Measurements from ENCODE around the gene TP53. TPM values are rescaled to one million over a fixed set of nuclear protein-coding genes. Genes with fewer than 3 reads are reported as not detected.
"Not testable (repeated sequence)": the region's sequence is repeated elsewhere in the genome, so short reads cannot be mapped to it uniquely, and the experiment has no call there.

The TP53 gene
- total and polyA plus RNA-seq, 5 donors from 2014 or later: 29.4 to 61.3 (median 34.7) TPM

GRCh38 chr17:7625749-7626148, 61.5 kb downstream of the TP53 start:
- H3K27me3 ChIP-seq (ENCODE audit: control insufficient read depth, insufficient read depth, low read length); H3K9me3 Mint-ChIP-seq; ATAC-seq (ENCODE audit: low read depth in 2 of 2); H3K27me3 Mint-ChIP-seq; H3K27ac ChIP-seq (ENCODE audit: insufficient read depth, low read length, poor library complexity, severe bottlenecking); H3K27ac Mint-ChIP-seq; H3K36me3 Mint-ChIP-seq; H3K36me3 ChIP-seq (ENCODE audit: control insufficient read depth, insufficient read depth, low read length); H3K9me3 ChIP-seq (ENCODE audit: control insufficient read depth in 2 of 2, low read length in 2 of 2); H3K4me3 ChIP-seq (ENCODE audit: low read depth, low read length); DNase-seq: not testable (repeated sequence)
- H3K4me1 Mint-ChIP-seq: peaks cover 0 to 19% (median 13%) of the 10 kb centered on the region in 4 donors
- H3K4me1 ChIP-seq (ENCODE audit: control insufficient read depth, insufficient read depth, low read length, poor library complexity, severe bottlenecking): peaks cover 17% of the 10 kb centered on the region
- H3K4me3 Mint-ChIP-seq: peak overlapping the region; percentile 41 to 93 (median 82)

DNA sequence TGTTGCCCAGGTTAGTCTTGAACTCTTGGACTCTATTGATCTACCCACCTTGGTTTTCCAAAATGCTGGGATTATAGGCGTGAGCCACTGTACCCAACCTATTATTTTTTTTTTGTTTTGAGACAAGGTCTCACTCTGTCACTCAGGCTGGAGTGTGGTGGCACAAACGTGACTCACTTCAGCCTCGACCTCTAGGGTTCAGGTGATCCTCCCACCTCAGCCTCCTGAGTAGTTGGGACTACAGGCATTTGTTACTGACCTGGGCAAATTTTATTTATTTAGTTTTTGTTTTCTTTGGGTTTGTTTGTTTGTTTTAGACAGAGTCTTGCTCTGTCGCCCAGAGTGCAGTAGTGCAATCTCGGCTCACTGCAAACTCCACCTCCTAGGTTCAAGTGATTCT, 63.6 kb downstream of the TP53 start:
- Histone ChIP-seq H3K4me1 (ENCODE audit: control insufficient read depth, insufficient read depth, low read length, poor library complexity, severe bottlenecking) (peaks cover 17% of the 10 kb centered on the region), H3K36me3 (ENCODE audit: control insufficient read depth, insufficient read depth, low read length) (no peaks in the 10 kb centered on the region), H3K27me3 (ENCODE audit: control insufficient read depth, insufficient read depth, low read length) (no peaks in the 10 kb centered on the region), H3K9me3 (ENCODE audit: control insufficient read depth in 2 of 2, low read length in 2 of 2) (no peaks in the 10 kb centered on the region), H3K4me3 (ENCODE audit: low read depth, low read length) (no peak overlapping the region), H3K27ac (ENCODE audit: insufficient read depth, low read length, poor library complexity, severe bottlenecking) (no peak overlapping the region)
- DNase-seq: no peak
- Mint-ChIP-seq H3K36me3 (no peaks in the 10 kb centered on the region), H3K4me1 (peaks cover 0 to 16% (median 13%) of the 10 kb centered on the region in 4 donors), H3K4me3 (peak overlapping the region in 1 of 4 donors; percentile 63), H3K27me3 (no peaks in the 10 kb centered on the region), H3K9me3 (no peaks in the 10 kb centered on the region), H3K27ac (no peak overlapping the region)
- no peak for ATAC-seq (ENCODE audit: low read depth in 2 of 2)

GRCh38 chr17:7620835-7621234, 66.5 kb downstream of the TP53 start:
- no peaks in the 10 kb centered on the region for H3K4me1 ChIP-seq (ENCODE audit: control insufficient read depth, insufficient read depth, low read length, poor library complexity, severe bottlenecking)
- no peak for ATAC-seq (ENCODE audit: low read depth in 2 of 2)
- H3K4me1 Mint-ChIP-seq: no peaks in the 10 kb centered on the region
- no peaks in the 10 kb centered on the region for H3K9me3 ChIP-seq (ENCODE audit: control insufficient read depth in 2 of 2, low read length in 2 of 2)
- no peaks in the 10 kb centered on the region for H3K36me3 Mint-ChIP-seq
- no peak overlapping the region for H3K27ac ChIP-seq (ENCODE audit: insufficient read depth, low read length, poor library complexity, severe bottlenecking)
- H3K4me3 ChIP-seq (ENCODE audit: low read depth, low read length): no peak overlapping the region
- H3K27ac Mint-ChIP-seq: no peak overlapping the region
- no peak overlapping the region for H3K4me3 Mint-ChIP-seq
- H3K36me3 ChIP-seq (ENCODE audit: control insufficient read depth, insufficient read depth, low read length): no peaks in the 10 kb centered on the region
- no peaks in the 10 kb centered on the region for H3K27me3 ChIP-seq (ENCODE audit: control insufficient read depth, insufficient read depth, low read length)
- no peaks in the 10 kb centered on the region for H3K27me3 Mint-ChIP-seq
- DNase-seq: no peak
- H3K9me3 Mint-ChIP-seq: no peaks in the 10 kb centered on the region

DNA sequence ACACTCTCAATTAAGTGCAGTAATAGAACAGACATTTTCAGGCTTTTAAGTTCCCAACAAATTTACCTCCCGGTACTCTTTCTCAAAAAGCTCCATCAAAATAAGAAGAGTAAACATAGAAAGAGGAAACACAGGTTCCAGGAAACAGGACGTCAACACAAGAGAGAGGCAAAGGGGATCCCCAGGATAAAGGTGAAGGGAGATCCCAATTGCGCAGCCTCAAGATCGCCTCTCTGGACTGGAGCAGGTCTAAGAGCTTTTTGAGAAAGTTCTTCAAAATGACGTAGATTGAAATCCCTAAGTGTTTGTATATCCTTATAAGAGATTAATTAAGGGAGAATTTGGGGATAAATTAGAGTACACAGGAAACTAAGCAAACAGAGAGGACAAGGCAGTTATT, 68.7 kb downstream of the TP53 start:
- Mint-ChIP-seq H3K27ac (peak overlapping the region in 1 of 3 donors; percentile 26), H3K27me3 (no peaks in the 10 kb centered on the region), H3K4me1 (peaks cover 3 to 10% (median 5%) of the 10 kb centered on the region in 4 donors), H3K9me3 (no peaks in the 10 kb centered on the region), H3K4me3 (peak overlapping the region in 1 of 4 donors; percentile 14), H3K36me3 (no peaks in the 10 kb centered on the region)
- no peak overlapping the region for H3K27ac ChIP-seq (ENCODE audit: insufficient read depth, low read length, poor library complexity, severe bottlenecking)
- H3K27me3 ChIP-seq (ENCODE audit: control insufficient read depth, insufficient read depth, low read length): no peaks in the 10 kb centered on the region
- no peak overlapping the region for H3K4me3 ChIP-seq (ENCODE audit: low read depth, low read length)
- ATAC-seq (ENCODE audit: low read depth in 2 of 2) (no peak), DNase-seq (no peak)
- H3K4me1 ChIP-seq (ENCODE audit: control insufficient read depth, insufficient read depth, low read length, poor library complexity, severe bottlenecking): peaks cover 5% of the 10 kb centered on the region
- H3K9me3 ChIP-seq (ENCODE audit: control insufficient read depth in 2 of 2, low read length in 2 of 2): no peaks in the 10 kb centered on the region
- H3K36me3 ChIP-seq (ENCODE audit: control insufficient read depth, insufficient read depth, low read length): no peaks in the 10 kb centered on the region

Other genes with a start within 250 kb of the TP53 start
- gene FGF11, start 248.0 kb downstream of the TP53 start, total RNA-seq: 3.3 TPM
- under 1 TPM in 3 of 4 donors, not detected in 1; 0.07 to 0.27 (median 0.18) TPM for gene FGF11, start 248.0 kb downstream of the TP53 start, polyA plus RNA-seq
- 7.6 TPM for gene CHRNB1, start 242.4 kb downstream of the TP53 start, total RNA-seq
- 10 to 100 TPM; 18.0 to 28.7 (median 27.0) TPM for gene CHRNB1, start 242.4 kb downstream of the TP53 start, polyA plus RNA-seq
- 53.5 TPM for gene ZBTB4, start 207.9 kb downstream of the TP53 start, total RNA-seq
- gene ZBTB4, start 207.9 kb downstream of the TP53 start, polyA plus RNA-seq: 10 to 100 TPM in 3 of 4 donors, 1 to 10 TPM in 1; 8.3 to 14.0 (median 11.0) TPM
- gene SLC35G6, start 206.0 kb downstream of the TP53 start, total RNA-seq: not detected
- not detected for gene SLC35G6, start 206.0 kb downstream of the TP53 start, polyA plus RNA-seq
- 568 TPM for gene POLR2A, start 203.1 kb downstream of the TP53 start, total RNA-seq
- gene POLR2A, start 203.1 kb downstream of the TP53 start, polyA plus RNA-seq: 10 to 100 TPM; 32.3 to 44.0 (median 37.2) TPM
- 46.9 TPM for gene TNFSF12, start 138.4 kb downstream of the TP53 start, total RNA-seq
- gene TNFSF12, start 138.4 kb downstream of the TP53 start, polyA plus RNA-seq: 10 to 100 TPM; 35.5 to 49.6 (median 41.9) TPM
- 1.6 TPM for gene TNFSF13, start 128.7 kb downstream of the TP53 start, total RNA-seq
- under 1 TPM in 3 of 4 donors, not detected in 1; 0.41 to 0.52 (median 0.44) TPM for gene TNFSF13, start 128.7 kb downstream of the TP53 start, polyA plus RNA-seq
- gene SENP3, start 125.6 kb downstream of the TP53 start, total RNA-seq: 30.7 TPM
- 10 to 100 TPM; 10.1 to 16.1 (median 11.8) TPM for gene SENP3, start 125.6 kb downstream of the TP53 start, polyA plus RNA-seq
- gene CD68, start 107.9 kb downstream of the TP53 start, total RNA-seq: 0.25 TPM
- 1 to 10 TPM in 1 of 4 donors, under 1 TPM in 2, not detected in 1; 0.65 to 1.2 (median 0.89) TPM for gene CD68, start 107.9 kb downstream of the TP53 start, polyA plus RNA-seq
- 40.0 TPM for gene MPDU1, start 103.6 kb downstream of the TP53 start, total RNA-seq
- 10 to 100 TPM; 41.0 to 63.7 (median 48.4) TPM for gene MPDU1, start 103.6 kb downstream of the TP53 start, polyA plus RNA-seq
- not detected for gene SOX15, start 97.4 kb downstream of the TP53 start, total RNA-seq
- gene SOX15, start 97.4 kb downstream of the TP53 start, polyA plus RNA-seq: not detected
- gene FXR2, start 72.6 kb downstream of the TP53 start, total RNA-seq: 28.7 TPM
- 10 to 100 TPM in 2 of 4 donors, 1 to 10 TPM in 2; 9.7 to 13.9 (median 10.4) TPM for gene FXR2, start 72.6 kb downstream of the TP53 start, polyA plus RNA-seq
- 36.9 TPM for gene SAT2, start 59.7 kb downstream of the TP53 start, total RNA-seq
- gene SAT2, start 59.7 kb downstream of the TP53 start, polyA plus RNA-seq: 10 to 100 TPM; 26.7 to 36.5 (median 30.3) TPM
- not detected for gene SHBG, start 57.4 kb downstream of the TP53 start, total RNA-seq
- gene SHBG, start 57.4 kb downstream of the TP53 start, polyA plus RNA-seq: not detected
- not detected for gene ATP1B2, start 36.6 kb downstream of the TP53 start, total RNA-seq
- gene ATP1B2, start 36.6 kb downstream of the TP53 start, polyA plus RNA-seq: not detected
- 7.9 TPM for gene WRAP53, start 987 bp upstream of the TP53 start, total RNA-seq
- gene WRAP53, start 987 bp upstream of the TP53 start, polyA plus RNA-seq: 10 to 100 TPM; 11.1 to 16.4 (median 12.0) TPM
- gene EFNB3, start 17.7 kb upstream of the TP53 start, total RNA-seq: not detected
- gene EFNB3, start 17.7 kb upstream of the TP53 start, polyA plus RNA-seq: not detected
- not detected for gene DNAH2, start 30.3 kb upstream of the TP53 start, total RNA-seq
- gene DNAH2, start 30.3 kb upstream of the TP53 start, polyA plus RNA-seq: not detected
- gene KDM6B, start 146.7 kb upstream of the TP53 start, total RNA-seq: 255 TPM
- gene KDM6B, start 146.7 kb upstream of the TP53 start, polyA plus RNA-seq: under 1 TPM; 0.30 to 0.74 (median 0.42) TPM
- gene TMEM88, start 167.6 kb upstream of the TP53 start, total RNA-seq: 31.5 TPM
- not detected for gene TMEM88, start 167.6 kb upstream of the TP53 start, polyA plus RNA-seq
- 23.6 TPM for gene NAA38, start 170.1 kb upstream of the TP53 start, total RNA-seq
- 100 to 1,000 TPM; 128 to 192 (median 141) TPM for gene NAA38, start 170.1 kb upstream of the TP53 start, polyA plus RNA-seq
- gene CYB5D1, start 170.5 kb upstream of the TP53 start, total RNA-seq: 11.8 TPM
- 1 to 10 TPM; 3.1 to 5.4 (median 4.2) TPM for gene CYB5D1, start 170.5 kb upstream of the TP53 start, polyA plus RNA-seq
- gene CHD3, start 201.3 kb upstream of the TP53 start, total RNA-seq: 273 TPM
- gene CHD3, start 201.3 kb upstream of the TP53 start, polyA plus RNA-seq: 1 to 10 TPM; 5.0 to 9.0 (median 7.2) TPM
- 2.4 TPM for gene RNF227, start 228.8 kb upstream of the TP53 start, total RNA-seq
- 1 to 10 TPM in 3 of 4 donors, under 1 TPM in 1; 0.92 to 5.0 (median 2.9) TPM for gene RNF227, start 228.8 kb upstream of the TP53 start, polyA plus RNA-seq
- 8.0 TPM for gene KCNAB3, start 242.4 kb upstream of the TP53 start, total RNA-seq
- gene KCNAB3, start 242.4 kb upstream of the TP53 start, polyA plus RNA-seq: under 1 TPM in 3 of 4 donors, not detected in 1; 0.06 to 0.33 (median 0.08) TPM
- 114 TPM for gene TRAPPC1, start 244.5 kb upstream of the TP53 start, total RNA-seq
- 100 to 1,000 TPM; 218 to 297 (median 243) TPM for gene TRAPPC1, start 244.5 kb upstream of the TP53 start, polyA plus RNA-seq
- 40.9 TPM for gene CNTROB, start 244.7 kb upstream of the TP53 start, total RNA-seq
- gene CNTROB, start 244.7 kb upstream of the TP53 start, polyA plus RNA-seq: 10 to 100 TPM in 1 of 4 donors, 1 to 10 TPM in 3; 5.0 to 12.3 (median 7.1) TPM